Omental fat pad (tissue), 4 donors: ENCODE results near the gene KIAA0232. TPM values are rescaled to one million over a fixed set of nuclear protein-coding genes. Genes with fewer than 3 reads are reported as not detected.
A peak's percentile ranks its signal among the peaks of the same experiment; 100 is the strongest.
"Not testable (repeated sequence)": the region's sequence is repeated elsewhere in the genome, so short reads cannot be mapped to it uniquely, and the experiment has no call there.

Experiments used
- ATAC-seq: fragments of 150-250 bp; one replicate; pipeline ENCODE4 v1.9.1; 2016; ENCODE audit warnings: mild to moderate bottlenecking, moderate library complexity; ENCODE audit not compliant: low FRiP score
- DNase-seq: peaks from one replicate; pipeline ENCODE4 v3.0.0-alpha.2; 2019; ENCODE audit warnings: low spot score
- CTCF ChIP-seq, 3 donors: fragments of 450-650 bp; IDR thresholded peaks; one replicate each; pipeline ENCODE4 v1.5.1; 2016 to 2017; ENCODE audit warnings: antibody characterized with exemption in 3 of 3, mild to moderate bottlenecking in 3 of 3, moderate library complexity in 2 of 3
- total RNA-seq, 4 donors: library from RNA; depleted of rRNA; stranded (reverse); fragments of >200 nt; gene quantifications; one replicate each; pipeline ENCODE4 v1.1.0, GENCODE V29; 2016

Gene KIAA0232
- total RNA-seq, 4 donors from 2014 or later = 26.4 to 29.8 (median 27.0) TPM

GRCh38 chr4:6782846-6783110 lies 251 bp downstream of the KIAA0232 start:
- no peak for ATAC-seq
- no peak for TF ChIP-seq CTCF (IDR thresholded peaks at IDR 0.05)
- DNase-seq = no peak

GRCh38 chr4:6783111-6783981 lies 819 bp downstream of the KIAA0232 start:
- peak; percentile 67 for DNase-seq
- TF ChIP-seq CTCF (IDR thresholded peaks at IDR 0.05) = no peak
- peak; percentile 90 for ATAC-seq

GRCh38 chr4:6785572-6785925 lies 3.0 kb downstream of the KIAA0232 start:
- DNase-seq (no peak), ATAC-seq (no peak)
- no peak for TF ChIP-seq CTCF (IDR thresholded peaks at IDR 0.05)

GRCh38 chr4:6788123-6788522 lies 5.6 kb downstream of the KIAA0232 start:
- ATAC-seq (no peak), DNase-seq (no peak)
- no peak for TF ChIP-seq CTCF (IDR thresholded peaks at IDR 0.05)

GRCh38 chr4:6791245-6791644 lies 8.7 kb downstream of the KIAA0232 start:
- DNase-seq, ATAC-seq: not testable (repeated sequence)

- not testable (repeated sequence) for DNase-seq, ATAC-seq
These were observed 9.3 kb downstream of the KIAA0232 start for GRCh38 chr4:6791796-6792195.

- no peak for ATAC-seq
- TF ChIP-seq CTCF (IDR thresholded peaks at IDR 0.05) = no peak
- DNase-seq = no peak
These were observed 11.7 kb downstream of the KIAA0232 start for GRCh38 chr4:6794189-6794588.

GRCh38 chr4:6795821-6796220 lies 13.3 kb downstream of the KIAA0232 start:
- ATAC-seq (no peak), DNase-seq (no peak)
- TF ChIP-seq CTCF (IDR thresholded peaks at IDR 0.05) = no peak

- ATAC-seq, DNase-seq: not testable (repeated sequence)
These were observed 14.8 kb downstream of the KIAA0232 start for GRCh38 chr4:6797368-6797767.
